IMR-90 (cell line): ENCODE data around the gene IP6K3. TPM values are rescaled to one million over a fixed set of nuclear protein-coding genes. Genes with fewer than 3 reads are reported as not detected.
A peak's percentile ranks its signal among the peaks of the same experiment; 100 is the strongest.

Experiments used
- ATAC-seq: fragments of 200-7000 bp; cut with Tn5 transposase; 2 replicates; pipeline ENCODE4 v1.9.1; 2020; ENCODE audit warnings: low read depth, mild to moderate bottlenecking, moderate library complexity
- BruUV-seq: library from RNA; stranded (reverse); fragments of 400-500 nt; replicated peaks from 2 replicates; lab custom pipeline; 2021; lab: Mats Ljungman, UMichigan
- CTCF ChIA-PET: fragments of 300-600 bp; formaldehyde crosslinking; extraction: SDS; loops from one replicate; lab custom pipeline; 2021; ENCODE audit warnings: antibody characterized with exemption; lab: Yijun Ruan, JAX
- POLR2A ChIA-PET: fragments of 300-600 bp; sonication (Branson Sonifier 250); formaldehyde crosslinking; loops from one replicate; lab custom pipeline; 2022; ENCODE audit warnings: antibody characterized with exemption; ENCODE audit not compliant: unreplicated experiment; lab: Charles Lee
- DNase-seq: peaks from one replicate; pipeline ENCODE4 v3.0.0; 2013
- H2AFZ ChIP-seq: replicated peaks from 2 replicates; pipeline ENCODE3; 2013; ENCODE audit warnings: low read length, mild to moderate bottlenecking; ENCODE audit not compliant: poor library complexity
- H2AK5ac ChIP-seq: 2 replicates; pipeline ENCODE4 v1.6.1; 2013; ENCODE audit warnings: low read depth, low read length, inconsistent platforms
- H2AK9ac ChIP-seq: replicated peaks from 2 replicates; pipeline ENCODE3; 2013; ENCODE audit warnings: mild to moderate bottlenecking, low read depth, low read length, moderate library complexity; ENCODE audit not compliant: poor library complexity
- H2BK120ac ChIP-seq: 2 replicates; pipeline ENCODE4 v1.6.1; 2013; ENCODE audit warnings: low read depth, low read length, inconsistent platforms
- H2BK15ac ChIP-seq: 3 replicates; pipeline ENCODE4 v1.6.1; 2013; ENCODE audit warnings: low read depth, low read length, inconsistent platforms
- H2BK20ac ChIP-seq: 2 replicates; pipeline ENCODE4 v1.6.1; 2013; ENCODE audit warnings: low read depth, mild to moderate bottlenecking, inconsistent platforms, low read length, moderate library complexity
- H2BK5ac ChIP-seq: 2 replicates; pipeline ENCODE4 v1.6.1; 2013; ENCODE audit warnings: mild to moderate bottlenecking, low read depth, low read length, inconsistent platforms; ENCODE audit not compliant: poor library complexity, severe bottlenecking
- H3K14ac ChIP-seq: replicated peaks from 2 replicates; pipeline ENCODE4 v1.6.1; 2013; ENCODE audit warnings: low read depth, low read length, inconsistent platforms
- H3K18ac ChIP-seq: 2 replicates; pipeline ENCODE4 v1.6.1; 2013; ENCODE audit warnings: low read depth, low read length, control low read depth
- H3K23ac ChIP-seq: 2 replicates; pipeline ENCODE4 v1.6.1; 2013; ENCODE audit warnings: low read depth, low read length, inconsistent platforms
- H3K27ac ChIP-seq: 2 replicates; pipeline ENCODE4 v1.5.1; 2013; ENCODE audit warnings: mild to moderate bottlenecking, control low read depth, low read length; ENCODE audit not compliant: insufficient read depth
- H3K27me3 ChIP-seq: 2 replicates; pipeline ENCODE4 v1.6.1; 2013; ENCODE audit warnings: low read length; ENCODE audit not compliant: control insufficient read depth, insufficient read depth
- H3K36me3 ChIP-seq: 2 replicates; pipeline ENCODE4 v1.6.1; 2013; ENCODE audit warnings: low read length, mixed read lengths; ENCODE audit not compliant: control insufficient read depth, insufficient read depth
- H3K4ac ChIP-seq: 2 replicates; pipeline ENCODE4 v1.6.1; 2013; ENCODE audit warnings: low read depth, low read length, inconsistent platforms
- H3K4me1 ChIP-seq: 2 replicates; pipeline ENCODE4 v1.6.1; 2013; ENCODE audit warnings: low read length, mixed read lengths; ENCODE audit not compliant: control insufficient read depth, insufficient read depth
- H3K4me2 ChIP-seq: 2 replicates; pipeline ENCODE4 v1.6.1; 2013; ENCODE audit warnings: low read depth, mild to moderate bottlenecking, control low read depth, low read length, moderate library complexity
- H3K4me3 ChIP-seq: 2 replicates; pipeline ENCODE4 v1.5.1; 2013; ENCODE audit warnings: low read depth, mild to moderate bottlenecking, control low read depth, low read length, moderate library complexity; ENCODE audit not compliant: insufficient read depth
- H3K56ac ChIP-seq: 2 replicates; pipeline ENCODE4 v1.6.1; 2013; ENCODE audit warnings: low read length, inconsistent platforms; ENCODE audit not compliant: insufficient read depth; ENCODE audit errors: extremely low read depth
- H3K79me1 ChIP-seq, 2 experiments: 2 replicates each; pipeline ENCODE4 v1.6.1; 2013; ENCODE audit warnings: low read length in 2 of 2, inconsistent platforms in 1 of 2, low read depth in 1 of 2
- H3K9ac ChIP-seq: 2 replicates; pipeline ENCODE4 v1.6.1; 2013; ENCODE audit warnings: low read depth, low read length, control low read depth
- H3K9me1 ChIP-seq: 2 replicates; pipeline ENCODE4 v1.6.1; 2013; ENCODE audit warnings: low read length, inconsistent platforms; ENCODE audit not compliant: insufficient read depth
- H3K9me3 ChIP-seq: 2 replicates; pipeline ENCODE4 v1.6.1; 2013; ENCODE audit warnings: low read length; ENCODE audit not compliant: control insufficient read depth, insufficient read depth
- H4K20me1 ChIP-seq: 2 replicates; pipeline ENCODE4 v1.6.1; 2013; ENCODE audit warnings: low read length, inconsistent platforms; ENCODE audit not compliant: insufficient read depth
- H4K5ac ChIP-seq: 2 replicates; pipeline ENCODE4 v1.6.1; 2013; ENCODE audit warnings: mild to moderate bottlenecking, low read depth, low read length, control low read depth
- H4K8ac ChIP-seq, 2 experiments: 2 replicates each; pipeline ENCODE4 v1.6.1; 2013; ENCODE audit warnings: low read depth in 2 of 2, low read length in 2 of 2, control low read depth in 1 of 2, inconsistent platforms in 1 of 2
- H4K91ac ChIP-seq: 2 replicates; pipeline ENCODE4 v1.6.1; 2013; ENCODE audit warnings: low read depth, low read length, inconsistent platforms; ENCODE audit not compliant: insufficient read depth
- BHLHE40 ChIP-seq: fragments of 150-350 bp; IDR thresholded peaks from 2 replicates; pipeline ENCODE4 v1.6.1; 2016; ENCODE audit warnings: mild to moderate bottlenecking, low read depth, low read length
- CEBPB ChIP-seq: IDR thresholded peaks from 2 replicates; pipeline ENCODE4 v1.6.1; 2012; ENCODE audit warnings: low read depth, low read length, improper control_type of control experiment
- CHD1 ChIP-seq: IDR thresholded peaks from 2 replicates; pipeline ENCODE4 v1.6.1; 2012; ENCODE audit warnings: low read depth, low read length, improper control_type of control experiment
- FOS ChIP-seq: fragments of 150-350 bp; IDR thresholded peaks from 2 replicates; pipeline ENCODE4 v1.6.1; 2016; ENCODE audit warnings: low read depth, low read length
- MAFK ChIP-seq: IDR thresholded peaks from 2 replicates; pipeline ENCODE4 v1.6.1; 2012; ENCODE audit warnings: low read depth, low read length, improper control_type of control experiment
- MAZ ChIP-seq: IDR thresholded peaks from 2 replicates; pipeline ENCODE4 v1.6.1; 2012; ENCODE audit warnings: low read depth, mild to moderate bottlenecking, low read length, improper control_type of control experiment, moderate library complexity, borderline replicate concordance
- MXI1 ChIP-seq: IDR thresholded peaks from 2 replicates; pipeline ENCODE4 v1.6.1; 2012; ENCODE audit warnings: low read depth, mild to moderate bottlenecking, low read length, moderate library complexity, borderline replicate concordance
- NFE2L2 ChIP-seq: fragments of 150-350 bp; IDR thresholded peaks from 2 replicates; pipeline ENCODE4 v1.6.1; 2016; ENCODE audit warnings: low read depth, mild to moderate bottlenecking, low read length
- POLR2A ChIP-seq: IDR thresholded peaks from 2 replicates; pipeline ENCODE4 v1.6.1; 2012; ENCODE audit warnings: mild to moderate bottlenecking, low read depth, low read length
- RAD21 ChIP-seq: IDR thresholded peaks from 2 replicates; pipeline ENCODE4 v1.6.1; 2012; ENCODE audit warnings: low read length, improper control_type of control experiment
- RCOR1 ChIP-seq: IDR thresholded peaks from 2 replicates; pipeline ENCODE4 v1.6.1; 2012; ENCODE audit warnings: mild to moderate bottlenecking, low read length, improper control_type of control experiment; ENCODE audit not compliant: insufficient replicate concordance
- RFX5 ChIP-seq: IDR thresholded peaks from 2 replicates; pipeline ENCODE4 v1.8.0; 2012; ENCODE audit warnings: low read depth, mild to moderate bottlenecking, low read length, moderate library complexity
- SMC3 ChIP-seq: fragments of 150-350 bp; IDR thresholded peaks from 2 replicates; pipeline ENCODE4 v1.6.1; 2016; ENCODE audit warnings: low read depth, mild to moderate bottlenecking, antibody characterized with exemption, low read length, moderate library complexity
- WGBS, 2 experiments: methylation state at CpG; one replicate each; pipeline versions ENCODE4 v1.1.5 to v1.1.7; 2013; ENCODE audit warnings: missing lambda C conversion rate in 2 of 2; ENCODE audit not compliant: insufficient read length in 1 of 2; ENCODE audit errors: extremely low coverage in 2 of 2; 5-methylcytosine and 5-hydroxymethylcytosine counted together
- dilution Hi-C: fragments of 300-500 bp; cut with HindIII; formaldehyde crosslinking; loops from one replicate; pipeline ENCODE4 v1.14.3; 2018; ENCODE audit warnings: low sequenced_read_pairs; ENCODE audit not compliant: unreplicated experiment
- in situ Hi-C: fragments of 300-500 bp; cut with MboI; formaldehyde crosslinking; loops from 3 replicates; pipeline ENCODE4 v1.14.3; 2019; ENCODE audit warnings: low sequenced_read_pairs, inconsistent platforms, mixed read lengths
- intact Hi-C: fragments of 100-400 bp; cut with micrococcal nuclease; formaldehyde crosslinking; loops from 2 replicates; pipeline ENCODE4 v1.10.0; 2022
- polyA plus RNA-seq, 3 experiments: library from polyadenylated mRNA; depleted of rRNA; stranded (reverse); fragments of >200 nt; gene quantifications; 2 replicates each; pipeline ENCODE4 v1.2.3, GENCODE V29; 2012; ENCODE audit warnings: low replicate concordance in 1 of 3
- total RNA-seq: library from RNA; depleted of rRNA; stranded (reverse); fragments of >200 nt; gene quantifications from 2 replicates; pipeline ENCODE4 v1.2.3, GENCODE V29; 2012
- TF ChIP-seq, protein P1 (sequence below): fragments of 150-350 bp; IDR thresholded peaks from 2 replicates; pipeline ENCODE4 v1.6.1; 2016; ENCODE audit warnings: low read depth, mild to moderate bottlenecking, low read length, moderate library complexity, borderline replicate concordance
- TF ChIP-seq, protein P2 (sequence below): fragments of 150-350 bp; IDR thresholded peaks from 2 replicates; pipeline ENCODE4 v1.6.1; 2017; ENCODE audit warnings: mild to moderate bottlenecking, antibody characterized with exemption, low read length, low read depth
- TF ChIP-seq, protein P3 (sequence below): conservative IDR thresholded peaks from 2 replicates; pipeline ENCODE4 v1.5.1; 2012; ENCODE audit warnings: mild to moderate bottlenecking, low read depth, low read length, improper control_type of control experiment

IP6K3 gene
- total and polyA plus RNA-seq, 2 of the 4 experiments (the other 2 are of a cell fraction), result 0.18 to 0.51 TPM

DNA sequence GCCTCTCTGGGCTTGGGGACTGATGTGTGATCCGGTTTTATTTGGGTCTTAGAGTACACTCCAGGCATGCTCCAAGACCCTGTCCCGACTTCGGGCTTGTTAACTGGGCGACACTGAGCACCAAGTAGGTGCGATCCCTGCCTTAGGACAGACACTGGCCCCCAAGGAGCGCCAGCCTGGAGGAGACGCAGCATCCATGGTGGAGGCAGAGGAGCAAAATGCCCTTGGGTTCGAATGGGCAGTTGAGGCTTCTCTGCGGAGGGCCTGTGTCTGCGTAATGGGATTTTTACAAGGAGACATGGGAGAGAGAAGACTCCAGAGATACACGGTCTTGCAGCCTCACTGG is 42.8 kb upstream of the IP6K3 start:
- Histone ChIP-seq H2BK20ac (peak overlapping the region; percentile 79), H4K5ac (peak overlapping the region; percentile 97), H3K9me1 (peaks cover 14% of the 10 kb centered on the region; the same call in 1 of the 2 replicates), H3K18ac (peak overlapping the region; percentile 68), H3K4me3 (peak overlapping the region; percentile 32), H3K36me3 (peaks cover 9% of the 10 kb centered on the region), H2BK120ac (peak overlapping the region; percentile 35), H3K4me1 (peaks cover 13% of the 10 kb centered on the region), H4K20me1 (peaks cover 29% of the 10 kb centered on the region), H4K91ac (peak overlapping the region; percentile 65), H3K27ac (peak overlapping the region; percentile 47; the same call in 1 of the 2 replicates), H3K9me3 (no peaks in the 10 kb centered on the region), H2AK9ac (peak overlapping the region; percentile 90), H3K27me3 (peaks cover 6% of the 10 kb centered on the region), H2BK5ac (peak overlapping the region; percentile 37), H4K8ac (peak overlapping the region; percentile 93 to 95), H3K4me2 (peak overlapping the region; percentile 76), H2BK15ac (peak overlapping the region; percentile 97; the same call in 2 of the 3 replicates), H2AFZ (peak overlapping the region; percentile 86), H3K4ac (peak overlapping the region; percentile 78), H3K56ac (no peak overlapping the region), H3K23ac (peak overlapping the region; percentile 14; the same call in 1 of the 2 replicates), H3K79me1 (peaks cover 25 to 45% of the 10 kb centered on the region in 2 experiments; a peak in 3 of 4 replicates), H3K14ac (peak overlapping the region; percentile 74), H2AK5ac (peak overlapping the region; percentile 93), H3K9ac (no peak overlapping the region)
- intact Hi-C loops (loop anchor here (2.0 to 5.0 kb wide), 3 partner anchors 17 to 238 kb away; no protein-coding TSS in a partner anchor), dilution Hi-C loops (no loop called here), in situ Hi-C loops (no loop called here)
- DNase-seq (no peak), ATAC-seq (no peak)
- WGBS, 2 experiments, result 85% methylated on average over 4 of the region's 11 CpGs; no CpG with 5 or more reads in 1 of the 2 experiments
- no TSS peak for BruUV-seq
- ChIA-PET POLR2A (no interaction called here), CTCF (no interaction called here)
- TF ChIP-seq SMC3 (no peak), FOS (no peak), RFX5 (no peak), BHLHE40 (no peak), RAD21 (no peak), POLR2A (no peak), MAZ (no peak), MXI1 (no peak), CEBPB (no peak), NFE2L2 (no peak), RCOR1 (no peak), CHD1 (no peak), MAFK (no peak)
- TF ChIP-seq, protein P1, sequence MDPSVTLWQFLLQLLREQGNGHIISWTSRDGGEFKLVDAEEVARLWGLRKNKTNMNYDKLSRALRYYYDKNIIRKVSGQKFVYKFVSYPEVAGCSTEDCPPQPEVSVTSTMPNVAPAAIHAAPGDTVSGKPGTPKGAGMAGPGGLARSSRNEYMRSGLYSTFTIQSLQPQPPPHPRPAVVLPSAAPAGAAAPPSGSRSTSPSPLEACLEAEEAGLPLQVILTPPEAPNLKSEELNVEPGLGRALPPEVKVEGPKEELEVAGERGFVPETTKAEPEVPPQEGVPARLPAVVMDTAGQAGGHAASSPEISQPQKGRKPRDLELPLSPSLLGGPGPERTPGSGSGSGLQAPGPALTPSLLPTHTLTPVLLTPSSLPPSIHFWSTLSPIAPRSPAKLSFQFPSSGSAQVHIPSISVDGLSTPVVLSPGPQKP, result no peak
- TF ChIP-seq, protein P2, sequence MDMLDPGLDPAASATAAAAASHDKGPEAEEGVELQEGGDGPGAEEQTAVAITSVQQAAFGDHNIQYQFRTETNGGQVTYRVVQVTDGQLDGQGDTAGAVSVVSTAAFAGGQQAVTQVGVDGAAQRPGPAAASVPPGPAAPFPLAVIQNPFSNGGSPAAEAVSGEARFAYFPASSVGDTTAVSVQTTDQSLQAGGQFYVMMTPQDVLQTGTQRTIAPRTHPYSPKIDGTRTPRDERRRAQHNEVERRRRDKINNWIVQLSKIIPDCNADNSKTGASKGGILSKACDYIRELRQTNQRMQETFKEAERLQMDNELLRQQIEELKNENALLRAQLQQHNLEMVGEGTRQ, result no peak
- TF ChIP-seq, protein P3, sequence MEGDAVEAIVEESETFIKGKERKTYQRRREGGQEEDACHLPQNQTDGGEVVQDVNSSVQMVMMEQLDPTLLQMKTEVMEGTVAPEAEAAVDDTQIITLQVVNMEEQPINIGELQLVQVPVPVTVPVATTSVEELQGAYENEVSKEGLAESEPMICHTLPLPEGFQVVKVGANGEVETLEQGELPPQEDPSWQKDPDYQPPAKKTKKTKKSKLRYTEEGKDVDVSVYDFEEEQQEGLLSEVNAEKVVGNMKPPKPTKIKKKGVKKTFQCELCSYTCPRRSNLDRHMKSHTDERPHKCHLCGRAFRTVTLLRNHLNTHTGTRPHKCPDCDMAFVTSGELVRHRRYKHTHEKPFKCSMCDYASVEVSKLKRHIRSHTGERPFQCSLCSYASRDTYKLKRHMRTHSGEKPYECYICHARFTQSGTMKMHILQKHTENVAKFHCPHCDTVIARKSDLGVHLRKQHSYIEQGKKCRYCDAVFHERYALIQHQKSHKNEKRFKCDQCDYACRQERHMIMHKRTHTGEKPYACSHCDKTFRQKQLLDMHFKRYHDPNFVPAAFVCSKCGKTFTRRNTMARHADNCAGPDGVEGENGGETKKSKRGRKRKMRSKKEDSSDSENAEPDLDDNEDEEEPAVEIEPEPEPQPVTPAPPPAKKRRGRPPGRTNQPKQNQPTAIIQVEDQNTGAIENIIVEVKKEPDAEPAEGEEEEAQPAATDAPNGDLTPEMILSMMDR, result no peak
